GM21526 (cell line): ENCODE measurements around the gene TJP2.

ENCODE experiments used
- ATAC-seq: cut with Tn5 transposase; IDR thresholded peaks from one replicate; pipeline ENCODE4 v1.9.1; 2021; ENCODE audit warnings: moderate library complexity; ENCODE audit not compliant: unreplicated experiment, low FRiP score

TJP2 gene

GRCh38 chr9:69319324-69320025, 145.4 kb downstream of the TJP2 start:
- no peak for ATAC-seq

GRCh38 chr9:69322256-69322655, 148.2 kb downstream of the TJP2 start:
- no peak for ATAC-seq

GRCh38 chr9:69323861-69324260, 149.8 kb downstream of the TJP2 start:
- no peak for ATAC-seq
